Subcutaneous adipose tissue (tissue), 4 donors: ENCODE measurements around the gene FMNL3. TPM values are rescaled to one million over a fixed set of nuclear protein-coding genes. Genes with fewer than 3 reads are reported as not detected.

Source experiments
- total RNA-seq, 4 donors: library from RNA; depleted of rRNA; stranded (reverse); fragments of >200 nt; gene quantifications; one replicate each; pipeline ENCODE4 v1.1.0, GENCODE V29; 2016
- TF ChIP-seq, protein P1 (sequence below): fragments of 450-650 bp; IDR thresholded peaks from one replicate; pipeline ENCODE4 v1.5.1; 2016; ENCODE audit warnings: low read depth, mild to moderate bottlenecking, control low read depth, antibody characterized with exemption, moderate library complexity

Gene FMNL3
- total RNA-seq, 4 donors from 2014 or later = 8.2 to 19.6 (median 14.0) TPM

DNA sequence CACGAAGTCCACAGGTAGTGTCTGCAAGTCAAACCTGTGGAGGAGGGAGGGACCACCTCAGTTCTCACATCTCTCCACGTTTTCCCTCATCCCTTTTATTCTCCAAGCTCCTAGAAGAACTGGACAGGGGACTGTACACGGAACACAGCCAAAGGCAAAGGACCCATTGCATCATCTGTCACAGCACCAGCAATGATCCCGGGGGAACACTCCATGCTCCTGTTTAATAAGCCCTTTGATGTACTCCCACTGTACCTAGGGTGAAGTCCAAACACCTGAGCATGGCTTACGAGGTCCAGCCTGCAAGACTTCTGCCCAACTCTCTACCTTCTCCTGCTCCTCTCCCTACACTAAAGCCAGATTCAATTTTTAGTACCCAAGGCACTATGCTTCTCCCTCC is 57.3 kb downstream of the FMNL3 start:
- TF ChIP-seq, protein P1, sequence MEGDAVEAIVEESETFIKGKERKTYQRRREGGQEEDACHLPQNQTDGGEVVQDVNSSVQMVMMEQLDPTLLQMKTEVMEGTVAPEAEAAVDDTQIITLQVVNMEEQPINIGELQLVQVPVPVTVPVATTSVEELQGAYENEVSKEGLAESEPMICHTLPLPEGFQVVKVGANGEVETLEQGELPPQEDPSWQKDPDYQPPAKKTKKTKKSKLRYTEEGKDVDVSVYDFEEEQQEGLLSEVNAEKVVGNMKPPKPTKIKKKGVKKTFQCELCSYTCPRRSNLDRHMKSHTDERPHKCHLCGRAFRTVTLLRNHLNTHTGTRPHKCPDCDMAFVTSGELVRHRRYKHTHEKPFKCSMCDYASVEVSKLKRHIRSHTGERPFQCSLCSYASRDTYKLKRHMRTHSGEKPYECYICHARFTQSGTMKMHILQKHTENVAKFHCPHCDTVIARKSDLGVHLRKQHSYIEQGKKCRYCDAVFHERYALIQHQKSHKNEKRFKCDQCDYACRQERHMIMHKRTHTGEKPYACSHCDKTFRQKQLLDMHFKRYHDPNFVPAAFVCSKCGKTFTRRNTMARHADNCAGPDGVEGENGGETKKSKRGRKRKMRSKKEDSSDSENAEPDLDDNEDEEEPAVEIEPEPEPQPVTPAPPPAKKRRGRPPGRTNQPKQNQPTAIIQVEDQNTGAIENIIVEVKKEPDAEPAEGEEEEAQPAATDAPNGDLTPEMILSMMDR = no peak

DNA sequence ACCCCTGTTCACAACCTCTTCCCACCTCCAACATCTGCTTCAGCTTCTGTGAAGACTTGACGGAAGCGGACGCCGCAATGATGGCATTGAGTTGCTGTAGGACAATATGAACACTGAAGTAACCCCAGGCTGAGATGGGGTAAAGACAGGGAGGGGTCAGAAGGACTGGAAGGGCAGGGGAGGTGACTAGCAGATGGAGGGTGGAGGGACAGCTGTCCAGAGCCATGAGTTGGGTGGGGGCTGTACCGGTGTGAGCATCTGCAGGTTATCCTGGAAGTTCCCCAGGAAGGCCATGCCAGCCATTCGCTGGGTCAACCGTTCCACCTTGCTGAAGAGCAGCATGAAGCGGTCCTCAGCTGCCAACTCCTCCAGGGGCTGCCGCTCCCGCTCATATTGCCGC is 57.8 kb downstream of the FMNL3 start:
- TF ChIP-seq, protein P1 = no peak

DNA sequence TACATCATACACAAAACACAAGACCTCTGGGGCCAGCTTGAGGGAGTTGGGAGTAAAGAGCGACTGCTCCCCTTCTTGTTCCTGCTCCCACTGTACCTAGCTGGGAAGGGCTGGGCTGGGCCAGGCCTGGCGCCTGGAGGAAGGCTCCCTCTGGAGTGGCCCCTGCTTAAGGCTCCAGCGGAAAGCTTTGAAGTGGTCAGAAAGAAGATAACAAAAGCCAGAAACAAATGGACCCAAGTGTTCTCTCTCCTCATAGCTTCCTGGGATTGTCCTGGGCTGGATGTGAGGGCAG is 58.5 kb downstream of the FMNL3 start:
- TF ChIP-seq, protein P1 = no peak

DNA sequence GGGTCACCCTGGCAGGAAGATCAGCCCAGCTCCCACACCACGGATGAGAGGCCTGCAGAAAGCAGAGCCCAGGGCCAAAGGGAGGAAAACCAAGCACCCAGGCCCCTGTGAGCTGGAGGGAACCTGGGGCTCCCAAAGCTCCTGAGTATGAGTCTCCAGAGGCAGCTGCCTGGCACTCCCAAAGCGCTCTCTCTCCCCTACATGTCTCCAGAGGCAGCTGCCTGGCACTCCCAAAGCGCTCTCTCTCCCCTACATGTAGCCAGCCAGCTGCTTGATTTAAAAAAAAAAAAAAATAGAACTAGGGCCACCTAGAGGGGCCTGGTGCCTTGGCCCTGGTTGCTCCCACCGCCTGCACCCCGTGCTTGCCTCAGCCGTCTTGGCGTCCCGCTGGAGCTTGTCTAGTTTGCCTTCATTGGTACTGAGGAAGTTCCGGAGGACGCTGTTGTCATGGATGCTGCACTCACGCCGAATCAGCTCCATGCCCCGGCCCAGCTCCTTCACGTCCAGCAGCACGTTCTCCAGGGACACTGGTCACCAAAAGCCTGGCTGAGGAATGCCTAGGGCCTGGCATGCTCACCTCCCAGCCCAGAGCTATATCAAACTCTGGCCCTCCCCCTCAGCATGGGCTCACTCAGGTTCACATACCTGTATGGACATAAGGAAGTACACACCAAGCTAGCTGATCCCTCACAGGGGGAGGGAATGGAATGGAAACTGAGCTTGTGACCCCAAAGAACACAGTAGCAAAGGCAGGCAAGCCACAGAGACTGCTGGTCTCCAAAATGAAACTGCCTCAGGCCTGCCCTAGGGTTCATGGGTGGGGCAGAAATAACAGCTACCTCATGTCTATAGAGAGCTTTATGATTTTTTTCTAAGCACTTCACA is 59.1 kb downstream of the FMNL3 start:
- TF ChIP-seq, protein P1 = no peak

DNA sequence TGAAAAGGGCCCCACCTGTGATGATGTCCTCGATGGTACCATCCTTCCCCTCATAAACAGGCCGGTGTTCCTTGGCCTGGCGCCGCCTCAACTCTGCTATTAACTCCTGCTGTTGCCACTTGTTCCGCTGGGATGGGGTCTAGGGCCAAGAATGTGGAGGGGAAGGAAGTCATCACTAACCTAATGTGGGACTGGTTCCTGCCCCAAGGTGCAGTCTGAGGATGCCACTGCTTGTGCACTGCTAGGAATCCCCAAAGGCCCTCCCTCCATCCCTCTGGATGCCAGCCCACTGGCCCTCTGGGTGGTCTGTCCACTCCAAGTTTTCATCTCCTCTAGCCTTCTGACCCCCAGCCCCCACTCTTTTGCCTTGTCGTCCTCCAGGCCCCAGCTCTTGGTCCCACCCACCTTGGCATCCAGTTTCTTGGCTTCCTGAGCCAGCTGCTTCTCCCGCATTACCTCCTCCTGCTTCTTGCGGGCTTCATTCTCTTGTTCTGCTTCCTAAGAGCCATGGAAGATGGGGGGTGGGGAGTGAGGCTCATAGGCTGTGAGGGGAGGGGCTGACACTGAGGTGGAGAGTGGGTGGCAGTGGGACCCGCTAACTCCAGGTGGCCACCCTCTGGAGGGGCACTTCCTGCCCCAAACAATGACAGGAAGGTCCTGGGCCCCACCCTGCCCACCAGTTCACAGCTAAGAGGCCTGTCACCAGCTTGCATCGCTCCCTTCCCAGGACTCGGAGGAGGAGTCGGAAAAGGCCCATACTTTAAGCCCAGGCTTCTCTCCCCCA is 60.1 kb downstream of the FMNL3 start:
- TF ChIP-seq, protein P1 = no peak

DNA sequence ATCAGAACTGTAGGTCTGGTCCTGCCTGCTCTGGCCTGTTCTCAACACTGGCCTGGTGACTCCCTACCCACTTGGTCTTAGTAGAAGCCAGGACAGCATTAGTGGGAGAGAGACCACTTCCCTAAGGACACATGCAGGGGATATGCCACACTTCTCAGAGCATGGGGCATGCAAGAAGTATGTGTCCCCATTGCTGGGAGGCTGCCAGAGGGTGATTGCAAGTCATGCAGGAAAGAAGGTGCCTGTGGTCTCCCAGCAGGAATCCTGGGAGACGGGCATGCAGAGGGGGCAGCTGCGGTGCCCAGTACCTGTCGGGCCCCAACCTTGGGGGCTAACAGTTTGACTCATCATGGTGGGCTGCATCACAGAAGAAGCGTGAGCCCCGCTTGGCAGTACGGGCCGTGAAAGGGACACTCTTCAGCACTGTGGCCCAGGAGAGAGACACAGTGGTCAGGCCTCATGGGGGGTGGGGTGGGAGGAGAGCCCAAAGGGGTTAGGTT is 60.8 kb downstream of the FMNL3 start:
- TF ChIP-seq, protein P1 = no peak
